GM21786 (cell line): ENCODE data around the gene UGP2.
A peak's percentile ranks its signal among the peaks of the same experiment; 100 is the strongest.
"Not testable (repeated sequence)": the region's sequence is repeated elsewhere in the genome, so short reads cannot be mapped to it uniquely, and the experiment has no call there.

Experiments
- ATAC-seq: cut with Tn5 transposase; IDR thresholded peaks from one replicate; pipeline ENCODE4 v1.9.1; 2021; ENCODE audit not compliant: unreplicated experiment

UGP2 gene

DNA sequence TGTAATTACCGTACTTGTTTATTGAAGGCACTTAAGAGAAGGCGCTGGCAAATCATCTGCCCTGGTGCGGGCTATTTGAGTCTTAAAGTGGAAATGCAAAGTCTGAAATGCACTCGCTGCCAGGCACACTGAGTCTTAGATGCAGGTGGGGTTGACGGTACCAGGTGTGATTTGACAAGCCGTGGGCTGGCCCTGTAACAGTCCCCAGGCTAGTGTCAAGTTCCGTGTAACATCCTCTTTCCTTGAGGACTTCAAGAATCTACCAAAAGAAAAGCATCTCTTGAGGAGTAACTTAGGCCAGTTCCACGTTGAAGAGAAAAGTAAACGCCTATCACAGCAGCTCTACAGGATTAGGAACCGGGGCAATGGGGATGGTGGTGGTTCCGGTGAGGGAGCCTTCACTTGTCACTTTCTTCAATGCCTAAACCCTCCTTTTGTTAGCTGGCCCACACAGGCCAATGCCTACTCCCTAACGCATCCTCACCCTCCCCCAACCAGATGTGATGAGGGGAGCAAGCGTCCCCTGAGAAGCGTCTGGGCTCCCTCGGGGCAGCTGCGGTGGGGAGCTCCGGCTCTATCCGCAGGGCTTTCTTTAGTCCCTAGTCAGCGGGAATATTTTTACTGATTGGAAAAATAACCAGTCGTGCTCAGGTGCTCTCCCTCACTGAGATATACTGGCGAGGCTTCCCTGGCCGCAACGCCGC lies 1.5 kb upstream of the UGP2 start:
- peak; percentile 21 for ATAC-seq

DNA sequence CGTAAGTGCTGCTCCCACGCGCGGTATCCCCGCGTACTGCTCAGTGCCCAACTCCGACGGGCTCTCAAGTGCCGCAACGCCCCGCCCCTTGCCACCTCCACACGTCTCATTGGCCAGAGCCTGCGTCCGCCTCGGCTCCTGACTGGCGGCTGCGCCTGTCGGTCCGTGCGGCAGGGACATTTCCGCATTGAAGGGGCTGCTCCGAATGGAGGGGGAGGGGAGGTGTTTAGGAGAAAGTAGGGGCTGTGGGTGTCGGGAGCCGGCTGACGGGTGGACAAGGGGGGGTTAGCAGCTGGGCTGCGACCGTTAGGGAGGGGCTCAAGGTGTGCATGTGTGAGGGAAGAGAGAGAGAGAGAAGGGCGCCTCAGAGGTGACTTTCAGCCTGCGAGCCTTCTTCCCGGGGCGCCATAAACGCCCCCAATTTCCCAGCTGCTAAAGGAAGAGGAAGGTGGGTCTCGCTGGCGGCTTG lies 877 bp upstream of the UGP2 start:
- ATAC-seq, result peak; percentile 88

DNA sequence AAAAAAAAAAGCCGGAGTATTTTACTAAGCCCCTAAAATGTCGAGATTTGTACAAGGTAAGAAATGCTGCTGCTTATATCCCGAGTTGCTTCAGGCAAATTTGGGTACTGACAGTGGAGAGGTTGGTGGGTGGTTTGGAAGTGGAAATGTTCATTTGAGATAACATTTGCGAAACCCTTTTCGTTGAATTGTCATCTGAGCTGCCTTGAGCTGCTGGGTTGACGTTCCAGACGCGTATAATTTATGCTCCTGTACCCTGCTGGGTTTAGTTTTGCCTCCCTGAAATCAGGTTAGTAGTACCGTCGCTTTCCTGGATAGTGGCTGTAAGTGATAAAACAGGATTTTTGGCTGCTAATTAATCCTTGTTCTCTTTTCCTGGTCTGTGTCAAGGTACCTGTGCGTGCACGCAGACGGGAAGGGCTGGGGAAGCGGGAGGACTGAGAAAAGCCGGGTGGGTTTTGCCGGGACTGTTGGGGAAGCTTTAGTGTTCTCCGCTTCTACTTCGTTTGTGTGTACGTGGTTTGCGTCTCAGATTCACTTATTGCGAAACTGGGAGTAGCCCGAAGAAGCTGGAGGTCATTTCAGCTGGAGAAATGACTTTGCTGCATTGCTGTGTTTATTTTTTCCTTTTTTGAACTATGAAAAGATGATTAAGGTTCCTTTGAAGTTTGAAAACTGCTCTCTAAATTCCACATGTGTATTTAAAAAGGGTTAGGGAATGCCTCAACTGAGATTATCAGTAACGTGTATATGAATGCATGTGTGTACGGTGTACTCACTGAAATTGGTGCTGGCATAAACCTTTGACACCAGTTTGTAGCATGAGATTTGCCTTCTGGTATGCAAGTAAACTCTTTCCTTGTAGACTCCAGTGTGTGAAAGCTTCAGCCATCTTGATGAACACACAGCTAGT lies 709 bp downstream of the UGP2 start:
- no peak for ATAC-seq

DNA sequence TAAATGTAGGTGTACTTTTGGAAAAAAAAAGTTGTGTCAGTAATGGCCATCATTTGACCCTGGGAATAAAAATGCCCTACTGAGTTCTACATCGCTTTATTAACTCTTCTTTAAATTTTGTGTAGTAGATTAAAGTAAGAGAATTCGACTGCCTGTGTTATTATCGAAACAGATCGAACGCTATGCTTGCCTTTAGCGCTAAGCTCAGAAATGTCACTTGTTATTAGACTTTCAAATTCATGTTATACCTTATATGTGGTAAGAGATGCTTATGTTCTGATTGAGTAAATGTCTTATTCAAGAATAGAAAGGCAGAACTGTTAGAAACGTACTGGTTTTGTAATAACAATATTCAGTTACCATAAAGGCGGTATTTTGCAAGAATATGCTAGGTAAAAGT lies 1.4 kb downstream of the UGP2 start:
- ATAC-seq, result no peak

DNA sequence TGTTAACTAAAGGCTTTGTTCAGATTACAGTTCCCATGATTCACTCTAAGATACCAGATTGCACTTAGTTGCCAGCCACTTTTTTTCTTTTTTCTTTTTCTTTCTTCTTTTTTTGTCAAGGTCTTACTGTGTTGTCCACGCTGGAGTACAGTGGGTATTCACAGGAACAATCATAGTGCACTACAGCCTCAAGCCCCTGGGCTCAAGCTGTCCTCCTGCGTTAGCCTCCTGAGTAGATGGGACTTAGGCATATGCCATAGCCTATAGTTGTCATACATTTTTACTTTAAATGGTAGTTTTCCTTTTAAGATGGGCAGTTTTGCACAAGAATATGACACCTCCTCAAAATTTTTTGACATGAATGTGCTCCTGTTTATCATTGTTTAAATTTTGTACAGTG lies 2.1 kb downstream of the UGP2 start:
- no peak for ATAC-seq

DNA sequence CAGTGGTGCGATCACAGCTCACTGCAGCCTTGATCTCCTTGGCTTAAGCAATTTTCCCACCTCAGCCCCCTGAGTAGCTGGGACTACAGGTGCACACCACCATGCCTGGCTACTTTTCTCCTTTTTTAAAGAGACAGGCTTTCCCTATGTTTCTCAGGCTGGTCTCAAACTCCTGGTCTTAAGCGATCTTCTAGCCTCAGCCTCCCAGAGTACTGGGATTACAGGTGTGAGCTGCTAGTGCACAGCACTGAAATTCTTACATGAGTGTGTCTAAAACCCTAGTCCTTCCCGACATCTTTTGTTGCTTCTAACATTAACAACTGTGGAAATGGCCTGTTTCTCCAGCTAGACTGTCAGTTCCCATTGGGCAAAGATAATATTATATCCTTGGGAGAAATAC lies 2.9 kb downstream of the UGP2 start:
- no peak for ATAC-seq

DNA sequence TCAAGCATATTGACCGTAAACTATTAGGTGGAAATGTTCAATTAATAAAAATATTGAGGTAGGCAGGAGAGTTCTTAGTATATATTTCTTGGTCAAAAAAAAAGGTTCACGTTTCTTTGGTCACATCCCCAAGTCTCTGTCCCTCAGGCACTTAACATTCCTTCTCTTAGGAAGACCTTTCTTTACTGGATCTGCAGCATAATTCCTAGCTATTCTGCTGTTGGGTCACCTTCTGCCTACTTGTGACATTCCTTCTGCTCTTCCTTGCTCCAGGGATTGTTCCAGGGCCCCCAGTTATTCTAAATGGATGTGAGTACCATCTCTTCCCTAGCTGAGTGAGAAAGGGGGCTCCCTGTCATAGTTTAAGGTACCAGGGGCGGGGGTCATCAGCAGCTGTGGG lies 4.2 kb downstream of the UGP2 start:
- ATAC-seq, result no peak

DNA sequence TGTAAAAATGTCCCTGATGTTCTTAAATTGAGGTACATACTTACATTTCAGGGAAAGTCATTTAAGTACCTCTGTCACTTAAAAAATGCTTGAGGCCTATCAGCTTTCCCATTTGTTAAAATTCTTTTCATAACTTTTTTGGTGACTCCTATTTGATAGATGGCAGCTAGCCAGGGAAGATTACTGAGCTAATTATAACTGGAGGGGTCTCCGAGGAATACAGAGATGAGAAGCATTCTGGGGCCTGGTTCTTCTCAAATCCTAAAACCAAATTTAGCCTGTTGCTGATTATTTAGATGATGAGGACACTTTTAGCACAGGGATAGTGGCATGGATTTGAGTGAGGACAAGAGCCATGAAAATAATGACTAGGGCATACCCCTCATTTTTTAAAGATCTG lies 4.8 kb downstream of the UGP2 start:
- no peak for ATAC-seq

DNA sequence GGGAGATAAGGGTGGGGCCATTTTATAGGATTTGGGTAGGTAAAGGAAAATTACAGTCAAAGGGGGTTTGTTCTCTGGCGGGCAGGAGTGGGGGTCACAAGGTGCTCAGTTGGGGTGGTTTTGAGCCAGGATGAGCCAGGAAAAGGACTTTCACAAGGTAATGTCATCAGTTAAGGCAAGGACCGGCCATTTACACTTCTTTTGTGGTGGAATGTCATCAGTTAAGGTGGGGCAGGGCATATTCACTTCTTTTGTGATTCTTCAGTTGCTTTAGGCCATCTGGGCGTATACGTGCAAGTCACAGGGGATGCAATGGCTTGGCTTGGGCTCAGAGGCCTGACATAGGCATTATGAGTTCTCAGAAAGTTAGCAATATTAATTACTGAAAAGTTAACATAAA lies 5.9 kb downstream of the UGP2 start:
- not testable (repeated sequence) for ATAC-seq

DNA sequence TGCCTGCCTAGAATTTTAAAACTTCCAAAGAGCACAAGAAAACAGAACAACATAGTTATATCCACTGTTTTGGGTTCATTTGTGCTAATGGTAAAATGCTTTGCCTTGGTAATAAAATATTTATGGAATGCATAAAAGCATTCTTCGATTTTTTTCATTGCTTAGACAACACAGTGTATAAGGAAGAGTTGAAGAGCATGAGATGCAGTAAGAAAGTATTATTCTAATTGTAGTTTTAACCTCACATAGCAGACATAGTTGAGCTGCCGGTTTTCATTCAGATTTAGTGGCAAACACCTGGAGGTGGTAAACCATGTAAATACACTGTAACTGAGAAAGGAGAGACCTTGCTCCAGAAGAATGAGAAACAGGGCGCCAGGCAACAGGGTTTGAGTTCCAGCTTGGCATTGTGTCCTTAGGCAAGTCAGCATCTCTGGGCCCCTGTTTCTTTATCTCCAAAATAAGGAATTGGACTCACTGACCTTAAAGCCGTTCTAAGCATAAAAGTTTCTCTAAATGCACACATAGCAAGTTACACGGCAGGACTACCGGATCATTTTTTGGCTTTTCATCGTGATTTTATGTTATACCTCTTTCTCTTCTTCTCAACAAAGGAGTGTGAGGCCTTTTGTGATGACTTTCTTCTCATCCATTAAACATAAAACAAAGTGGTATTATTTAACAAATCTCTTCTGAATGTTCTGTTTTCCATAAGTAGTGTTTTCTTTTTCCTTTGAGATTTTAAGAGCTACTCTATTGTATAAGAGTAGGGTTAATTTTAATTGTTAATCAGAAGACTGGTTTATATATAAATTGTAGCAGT lies 7.9 kb downstream of the UGP2 start:
- ATAC-seq, result no peak

DNA sequence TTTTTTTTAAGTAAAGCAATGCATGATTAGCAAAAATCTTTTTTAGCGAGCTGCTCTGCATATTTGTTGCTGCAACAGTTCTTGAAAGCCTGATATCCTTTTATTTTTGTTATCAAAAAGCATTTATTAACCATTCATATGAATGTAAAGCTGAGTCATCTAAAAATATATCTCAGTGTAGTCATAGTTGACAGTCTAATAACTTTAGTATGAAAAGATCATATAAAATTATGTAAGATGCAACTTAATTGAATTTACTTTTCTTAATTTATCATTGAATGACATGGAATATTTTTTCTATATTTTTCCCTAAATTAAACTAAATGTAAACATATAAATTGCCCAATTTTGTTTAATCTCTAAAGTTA lies 8.5 kb downstream of the UGP2 start:
- no peak for ATAC-seq

DNA sequence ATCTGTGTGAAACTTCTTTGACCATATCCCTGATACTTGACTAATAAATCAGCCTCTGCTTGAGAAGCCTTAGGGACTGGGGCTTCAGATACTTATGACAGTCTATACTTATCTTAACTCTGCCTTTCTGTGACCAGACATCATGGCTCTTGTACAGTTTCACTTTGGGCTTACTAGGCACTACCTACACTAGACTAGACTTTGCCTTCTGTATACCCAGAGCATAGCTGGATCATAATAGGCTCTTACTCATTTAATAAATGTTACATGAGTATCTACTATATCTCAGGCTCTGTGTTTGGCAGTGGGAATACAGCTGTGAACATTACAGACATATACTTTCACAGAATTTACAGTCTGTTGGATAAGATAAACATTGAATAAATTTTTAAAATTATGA lies 9.0 kb downstream of the UGP2 start:
- ATAC-seq, result no peak

DNA sequence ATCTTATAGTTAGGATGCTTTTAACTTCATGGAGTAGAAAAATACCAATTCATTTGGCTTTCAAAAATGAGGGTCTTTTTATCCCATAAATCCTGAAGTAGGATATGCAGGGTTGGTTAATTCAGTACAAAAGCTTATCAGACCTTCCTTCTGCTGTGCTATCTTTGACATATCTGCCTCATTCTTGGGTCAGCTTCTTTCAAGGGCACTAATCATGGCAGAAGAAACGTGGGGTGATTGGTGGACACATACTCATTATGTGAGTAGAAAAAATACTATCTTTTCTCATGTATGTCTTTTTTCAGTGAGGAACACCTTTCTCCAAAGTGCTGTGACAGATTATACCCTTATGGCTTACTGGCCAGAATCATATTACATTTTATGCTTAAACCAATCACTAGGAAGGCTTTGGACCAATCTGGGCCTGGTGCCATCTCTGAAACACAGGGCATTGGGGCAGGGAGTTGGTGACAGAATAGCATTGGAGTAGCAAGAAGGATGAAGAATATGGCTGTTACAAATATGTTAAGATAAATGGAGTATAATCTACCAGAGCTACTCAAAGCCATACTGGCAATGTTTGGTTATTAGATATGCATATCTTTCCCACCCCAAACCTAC lies 10.1 kb downstream of the UGP2 start:
- ATAC-seq, result no peak

DNA sequence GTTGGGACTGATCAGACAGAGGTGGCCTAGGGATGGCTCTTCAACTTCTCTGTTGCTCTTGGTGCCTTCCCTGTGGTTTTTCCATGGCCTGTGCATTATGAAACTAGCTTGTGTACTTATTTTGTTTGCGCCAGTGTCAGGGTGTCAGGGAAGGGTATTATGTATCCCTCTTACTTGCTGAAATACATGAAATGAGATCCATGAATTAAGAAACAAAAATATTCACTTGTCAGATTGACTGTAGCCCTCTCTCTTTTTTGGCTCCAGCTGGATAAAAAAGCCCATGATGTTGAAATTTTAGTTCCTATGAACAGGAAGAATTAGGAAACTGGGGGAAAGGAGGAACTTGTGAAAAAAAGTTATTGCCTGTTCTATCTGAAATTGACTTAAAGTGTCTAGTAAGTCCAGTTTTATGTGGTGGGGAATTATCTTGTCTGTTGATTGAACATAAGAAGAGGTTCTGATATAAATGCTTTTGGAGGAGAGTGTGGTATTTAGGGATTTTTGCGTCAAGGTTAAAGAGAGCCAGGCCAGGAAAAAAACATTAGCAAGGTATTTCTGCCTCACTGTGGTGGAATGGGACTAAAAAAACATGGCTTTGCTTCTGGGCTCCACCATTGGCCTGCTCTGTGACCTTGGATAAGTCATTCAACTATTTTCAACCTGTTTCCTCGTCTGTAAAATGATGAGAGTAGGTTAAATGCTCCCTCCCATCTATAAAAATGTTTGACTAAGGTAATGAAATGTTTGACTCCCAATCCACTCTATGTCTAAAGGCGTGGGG lies 12.0 kb downstream of the UGP2 start:
- no peak for ATAC-seq

DNA sequence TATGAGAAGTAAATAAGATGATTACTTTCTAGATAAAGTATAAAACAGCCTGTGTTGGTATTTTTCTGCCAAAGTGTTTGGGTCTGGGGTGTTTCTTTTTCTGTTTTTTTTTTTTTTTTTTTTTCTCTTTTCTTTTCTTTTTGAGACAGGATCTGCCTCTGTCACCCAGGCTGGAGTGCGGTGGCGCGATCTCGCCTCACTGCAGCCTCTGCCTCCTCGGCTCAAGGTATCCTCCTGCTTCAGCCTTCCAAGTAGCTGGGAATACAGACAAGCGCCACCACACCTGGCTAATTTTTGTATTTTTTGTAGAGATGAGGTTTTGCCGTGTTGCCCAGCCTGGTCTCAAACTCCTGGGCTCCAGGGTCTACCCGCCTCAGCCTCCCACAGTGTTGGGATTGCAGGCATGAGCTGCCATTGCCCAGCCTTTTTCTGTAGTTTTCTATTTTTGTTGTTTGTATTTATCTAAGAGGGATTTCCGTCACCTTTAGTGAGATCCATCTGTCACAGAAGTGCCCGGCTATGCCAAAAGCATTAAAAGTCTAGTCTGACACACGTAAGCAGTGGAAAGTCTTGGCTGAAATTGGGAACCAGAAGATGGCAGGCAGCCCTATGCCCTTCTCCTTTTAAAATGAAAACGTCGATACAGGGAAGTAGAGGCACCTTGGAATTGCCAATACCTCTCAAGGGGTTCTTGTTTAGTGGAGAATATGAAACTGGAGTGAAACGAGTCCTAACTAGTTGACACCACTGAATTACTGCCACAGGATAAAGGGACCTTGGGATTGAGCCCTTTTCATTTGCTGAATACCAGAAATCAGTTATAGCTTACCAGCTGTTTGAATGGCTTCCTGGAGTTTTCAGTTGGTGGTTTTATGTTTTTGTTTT lies 14.0 kb downstream of the UGP2 start:
- no peak for ATAC-seq

DNA sequence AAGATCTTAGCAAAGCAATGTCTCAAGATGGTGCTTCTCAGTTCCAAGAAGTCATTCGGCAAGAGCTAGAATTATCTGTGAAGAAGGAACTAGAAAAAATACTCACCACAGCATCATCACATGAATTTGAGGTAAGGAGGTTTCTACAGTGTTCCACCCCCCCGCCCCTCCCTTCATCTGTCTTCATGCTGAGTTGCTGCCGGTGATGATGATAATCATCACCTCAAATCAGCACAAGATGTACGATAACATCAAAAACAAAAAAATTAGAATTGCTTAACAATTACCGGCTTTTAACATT lies 14.6 kb downstream of the UGP2 start:
- no peak for ATAC-seq

DNA sequence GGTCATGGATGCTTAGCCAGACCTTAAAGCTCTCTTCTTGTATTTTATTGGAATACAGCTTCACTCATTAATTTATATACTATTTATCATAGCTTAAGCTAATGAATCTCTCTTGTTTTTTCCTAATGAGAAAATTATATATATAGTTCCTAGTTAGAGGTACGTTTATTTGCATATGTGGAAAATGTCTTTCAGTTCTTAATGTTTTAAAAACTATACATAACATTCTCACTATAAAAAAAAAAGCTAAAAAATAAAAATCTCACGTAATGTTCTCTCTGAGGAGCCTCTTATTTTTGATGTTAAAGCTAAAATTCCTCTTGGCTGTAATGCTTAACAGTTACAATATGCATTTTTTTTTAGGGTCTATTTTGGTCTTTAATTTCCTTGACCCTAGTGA lies 16.6 kb downstream of the UGP2 start:
- no peak for ATAC-seq

DNA sequence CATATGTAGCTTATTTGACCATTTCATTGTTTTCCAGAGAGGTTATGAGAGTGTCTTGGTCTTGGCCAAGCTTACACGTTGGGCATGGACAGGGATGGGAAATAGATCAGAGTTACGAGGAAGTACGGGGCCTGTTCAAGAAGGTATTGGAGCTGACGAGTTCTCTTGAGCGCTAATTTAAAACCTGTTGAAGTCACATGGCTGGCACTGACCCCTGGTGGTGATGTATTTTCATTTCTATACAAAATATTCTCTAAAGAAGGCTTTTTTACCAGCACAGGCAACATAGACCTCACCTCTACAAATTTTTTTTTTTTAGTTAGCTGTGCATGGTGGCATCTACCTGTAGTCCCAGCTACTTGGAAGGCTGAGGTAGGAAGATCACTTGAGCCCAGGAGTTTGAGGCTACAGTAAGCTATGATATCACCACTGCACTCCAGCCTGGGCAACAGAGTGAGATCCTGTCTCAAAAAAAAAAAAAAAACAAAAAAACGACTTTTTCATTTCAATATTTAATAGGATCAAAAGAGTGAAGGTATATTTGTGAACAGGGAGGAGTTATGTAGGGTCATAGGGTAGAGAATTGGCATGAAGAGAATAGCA lies 19.6 kb downstream of the UGP2 start:
- peak; percentile 60 for ATAC-seq

DNA sequence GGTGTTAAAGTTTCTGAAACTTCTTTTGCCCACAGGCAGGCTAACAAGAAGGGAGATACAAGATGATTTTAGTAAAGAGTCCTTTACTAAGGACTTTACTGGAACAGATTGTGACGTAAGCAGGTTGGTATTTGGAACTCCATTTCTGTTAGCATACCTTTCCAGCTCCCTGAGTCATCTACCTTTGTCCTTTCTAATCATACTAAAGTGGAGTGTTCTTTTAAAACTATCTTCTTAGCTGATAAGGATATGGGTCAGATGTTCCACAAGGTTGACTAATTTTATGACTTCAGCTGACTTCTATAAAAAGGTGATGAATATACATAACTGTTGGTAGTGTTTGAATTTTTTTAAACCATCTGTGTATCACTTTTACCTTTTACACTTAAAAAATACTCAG lies 21.1 kb downstream of the UGP2 start:
- ATAC-seq, result no peak
